ENCODE data around the gene CRYAB. TPM values are rescaled to one million over a fixed set of nuclear protein-coding genes. Genes with fewer than 3 reads are reported as not detected.
A peak's percentile ranks its signal among the peaks of the same experiment; 100 is the strongest.

Gene CRYAB
- total RNA-seq, 1 donor: 20.7 TPM

DNA sequence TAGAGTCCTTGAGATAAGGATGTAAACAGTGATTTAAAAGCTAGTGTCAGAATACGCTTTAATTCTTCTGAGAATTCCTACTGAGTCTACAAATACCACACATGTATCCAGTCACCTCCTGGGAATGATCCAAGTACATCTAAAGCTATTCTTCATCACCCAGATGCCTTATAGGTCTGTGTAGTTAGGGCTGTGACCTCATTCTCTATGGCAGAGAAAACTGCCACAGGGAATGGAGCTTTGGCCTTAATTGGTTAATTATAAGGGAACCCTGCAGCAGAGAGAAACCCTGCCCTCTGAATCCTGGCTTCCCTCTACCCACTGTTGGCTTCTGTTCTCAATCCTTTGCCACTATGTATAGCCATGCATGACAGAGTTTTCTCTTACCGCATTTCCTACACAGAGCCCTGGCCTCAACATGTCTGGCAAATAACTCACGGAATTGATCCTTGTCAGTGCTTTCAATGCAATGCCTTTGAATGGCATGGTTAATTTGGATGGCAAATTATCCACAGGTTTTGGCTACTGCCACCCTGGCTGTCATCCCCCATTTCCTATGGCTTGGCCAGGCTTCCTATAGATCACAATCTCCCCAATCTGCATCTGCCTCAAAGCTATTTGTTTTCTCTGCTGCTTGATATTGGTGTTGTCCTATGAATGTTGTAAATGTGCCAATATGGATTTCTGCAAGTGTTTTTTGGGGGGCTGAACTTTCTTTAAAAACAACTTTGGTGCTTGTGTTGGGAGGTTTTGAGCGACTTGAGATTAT, 28.4 kb upstream of the CRYAB start:
- TF ChIP-seq, protein P1, sequence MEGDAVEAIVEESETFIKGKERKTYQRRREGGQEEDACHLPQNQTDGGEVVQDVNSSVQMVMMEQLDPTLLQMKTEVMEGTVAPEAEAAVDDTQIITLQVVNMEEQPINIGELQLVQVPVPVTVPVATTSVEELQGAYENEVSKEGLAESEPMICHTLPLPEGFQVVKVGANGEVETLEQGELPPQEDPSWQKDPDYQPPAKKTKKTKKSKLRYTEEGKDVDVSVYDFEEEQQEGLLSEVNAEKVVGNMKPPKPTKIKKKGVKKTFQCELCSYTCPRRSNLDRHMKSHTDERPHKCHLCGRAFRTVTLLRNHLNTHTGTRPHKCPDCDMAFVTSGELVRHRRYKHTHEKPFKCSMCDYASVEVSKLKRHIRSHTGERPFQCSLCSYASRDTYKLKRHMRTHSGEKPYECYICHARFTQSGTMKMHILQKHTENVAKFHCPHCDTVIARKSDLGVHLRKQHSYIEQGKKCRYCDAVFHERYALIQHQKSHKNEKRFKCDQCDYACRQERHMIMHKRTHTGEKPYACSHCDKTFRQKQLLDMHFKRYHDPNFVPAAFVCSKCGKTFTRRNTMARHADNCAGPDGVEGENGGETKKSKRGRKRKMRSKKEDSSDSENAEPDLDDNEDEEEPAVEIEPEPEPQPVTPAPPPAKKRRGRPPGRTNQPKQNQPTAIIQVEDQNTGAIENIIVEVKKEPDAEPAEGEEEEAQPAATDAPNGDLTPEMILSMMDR (IDR thresholded peaks at IDR 0.05; ENCODE audit: insufficient read depth, low read depth, low read length): no peak
- peak; percentile 52 for DNase-seq (ENCODE audit: low read depth)
- H3K4me3 ChIP-seq (ENCODE audit: low read depth, low read length): no peak overlapping the region

DNA sequence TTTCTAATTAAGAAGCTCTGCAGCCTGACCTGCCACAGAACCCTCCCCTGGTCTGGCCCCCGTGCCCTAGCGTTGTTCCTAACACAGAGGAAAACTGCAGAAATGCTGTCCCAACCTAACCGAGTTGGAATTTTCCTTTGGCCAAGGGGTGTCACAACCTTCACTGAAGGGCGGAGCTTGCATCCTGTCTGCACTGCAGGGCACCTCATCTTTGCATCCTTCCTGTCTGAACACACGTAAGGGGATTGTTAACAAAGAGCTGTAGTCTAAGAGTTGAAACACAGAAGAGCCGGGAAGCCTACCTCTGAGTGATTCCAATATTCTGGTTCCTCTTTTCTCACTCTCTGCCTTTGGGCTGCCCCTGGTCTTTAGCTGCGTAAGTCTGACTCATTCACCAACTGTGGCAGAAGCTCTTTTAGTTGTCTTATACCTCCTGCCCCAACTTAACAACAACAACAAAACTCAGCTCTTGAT, 27.2 kb upstream of the CRYAB start:
- no peak overlapping the region for H3K4me3 ChIP-seq (ENCODE audit: low read depth, low read length)
- TF ChIP-seq, protein P1 (IDR thresholded peaks at IDR 0.05; ENCODE audit: insufficient read depth, low read depth, low read length): no peak
- peak; percentile 58 for DNase-seq (ENCODE audit: low read depth)

DNA sequence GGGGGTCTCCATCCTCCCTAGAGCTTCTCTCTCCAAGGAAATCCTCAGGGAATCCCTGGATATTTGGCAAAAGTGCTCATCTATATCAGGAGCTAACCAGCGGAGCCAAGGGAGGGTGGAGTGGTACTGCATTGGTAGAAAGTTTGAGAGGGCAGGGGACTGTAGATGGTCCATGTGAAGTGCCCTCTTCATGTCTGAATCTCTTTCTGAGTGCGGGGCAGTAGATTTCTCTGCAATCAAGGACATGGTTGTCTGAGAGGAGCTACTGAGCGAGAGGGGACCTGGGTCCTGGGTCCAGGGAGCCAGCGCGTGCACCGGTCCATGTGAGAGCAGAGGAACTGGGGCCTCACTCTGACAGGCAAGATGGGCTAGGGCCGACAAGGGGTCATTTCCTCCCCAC, 26.3 kb upstream of the CRYAB start:
- TF ChIP-seq, protein P1 (IDR thresholded peaks at IDR 0.05; ENCODE audit: insufficient read depth, low read depth, low read length): no peak
- no peak for DNase-seq (ENCODE audit: low read depth)
- H3K4me3 ChIP-seq (ENCODE audit: low read depth, low read length): peak overlapping the region; percentile 61

DNA sequence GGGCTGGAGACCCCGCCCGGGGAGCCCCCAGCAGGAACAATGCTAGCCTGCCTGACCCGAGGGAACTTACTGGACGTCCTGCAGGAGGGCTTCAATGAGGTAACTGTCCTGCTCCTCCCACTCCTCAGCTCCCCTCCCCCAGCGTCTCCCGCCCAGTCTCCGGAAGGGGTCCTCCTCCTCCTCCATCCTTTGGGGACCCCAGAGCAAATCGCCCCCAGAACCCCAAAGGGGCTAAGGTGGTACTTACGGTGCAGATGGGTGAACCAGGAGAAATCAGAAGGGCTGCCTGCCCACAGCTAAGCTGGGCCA, 25.8 kb upstream of the CRYAB start:
- H3K4me3 ChIP-seq (ENCODE audit: low read depth, low read length): peak overlapping the region; percentile 61
- DNase-seq (ENCODE audit: low read depth): no peak
- TF ChIP-seq, protein P1 (IDR thresholded peaks at IDR 0.05; ENCODE audit: insufficient read depth, low read depth, low read length): no peak

DNA sequence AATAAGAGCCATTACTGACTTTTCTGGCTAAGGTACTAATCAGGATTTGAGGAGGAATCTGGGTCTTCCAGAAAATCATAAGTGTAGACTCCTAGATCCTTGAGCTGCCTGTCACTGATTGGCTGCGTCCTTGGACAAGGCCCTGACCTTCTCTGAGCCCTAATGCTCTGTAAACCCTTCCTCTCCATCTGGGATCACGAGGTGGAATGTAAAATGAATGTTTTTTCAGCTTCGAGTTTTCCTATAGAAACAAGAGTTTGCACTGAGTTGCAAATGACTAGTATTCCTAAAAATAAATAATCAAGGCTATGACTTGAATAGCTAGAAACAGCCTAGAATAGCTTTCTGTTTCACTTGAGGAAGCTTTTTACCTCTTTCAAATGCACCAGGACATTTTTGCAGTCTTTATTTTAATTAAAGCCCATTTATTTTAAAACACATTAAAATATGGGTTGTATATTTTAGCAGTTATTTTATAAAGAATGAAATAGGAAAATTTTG, 24.5 kb upstream of the CRYAB start:
- TF ChIP-seq, protein P1 (IDR thresholded peaks at IDR 0.05; ENCODE audit: insufficient read depth, low read depth, low read length): no peak
- peak overlapping the region; percentile 61 for H3K4me3 ChIP-seq (ENCODE audit: low read depth, low read length)
- peak; percentile 7 for DNase-seq (ENCODE audit: low read depth)

DNA sequence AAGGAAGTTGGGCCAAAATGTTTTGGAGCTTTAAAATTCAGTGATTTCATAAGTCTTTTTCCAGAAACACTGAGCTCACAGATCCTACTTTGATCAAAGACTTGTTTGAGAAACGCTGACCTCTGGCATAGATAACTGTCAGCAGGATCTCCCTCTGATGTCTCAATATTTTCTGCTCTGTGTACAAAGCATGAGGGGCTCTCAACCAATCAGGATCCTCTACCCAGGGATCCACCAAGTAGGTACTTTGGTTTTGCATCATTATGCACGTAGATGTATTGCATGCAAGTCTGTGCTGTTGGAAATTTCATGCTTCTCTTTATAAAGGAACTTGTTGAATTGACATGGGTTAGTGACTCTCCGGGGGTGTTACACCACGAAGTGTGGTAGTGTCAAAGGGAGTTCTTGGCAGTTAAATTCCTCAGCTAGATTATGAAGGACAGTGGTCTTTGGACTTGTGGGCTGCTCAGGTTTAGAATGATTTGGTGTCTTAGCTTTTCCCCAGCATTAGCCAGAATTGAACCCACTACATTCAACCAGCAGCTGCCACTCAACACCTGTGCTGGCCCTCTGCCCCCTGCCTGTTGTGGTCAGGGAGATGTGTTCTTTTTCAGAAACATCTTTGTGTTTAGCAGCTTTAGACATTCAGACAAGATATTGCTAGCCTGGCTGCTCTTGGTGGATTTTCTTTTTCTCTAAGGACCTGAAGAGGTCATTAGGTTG, 23.9 kb upstream of the CRYAB start:
- H3K4me3 ChIP-seq (ENCODE audit: low read depth, low read length): no peak overlapping the region
- TF ChIP-seq, protein P1 (IDR thresholded peaks at IDR 0.05; ENCODE audit: insufficient read depth, low read depth, low read length): no peak
- DNase-seq (ENCODE audit: low read depth): peak; percentile 76

Data from fibroblast of villous mesenchyme (primary cell).